ENCODE data around the gene TMEM273.

DNA sequence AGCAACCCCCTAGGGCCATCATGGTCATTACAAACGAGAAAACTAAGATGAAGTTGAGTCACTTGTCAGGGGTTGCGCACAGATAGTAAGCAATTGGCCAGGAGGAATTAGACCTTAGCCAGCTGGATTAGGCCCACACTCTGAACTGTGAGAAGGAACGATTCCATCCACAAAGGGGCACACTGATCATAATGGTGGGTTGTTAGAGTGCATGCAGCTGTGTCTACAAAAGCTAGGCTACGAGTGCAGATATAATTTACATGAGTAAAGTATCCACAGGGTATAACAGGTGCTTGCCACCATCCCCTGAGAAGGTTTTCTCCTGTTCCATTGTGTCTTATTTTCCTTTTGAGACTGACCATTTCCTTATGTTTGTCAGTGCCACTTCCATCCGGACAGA, 37.8 kb downstream of the TMEM273 start:
- TF ChIP-seq POLR2A (IDR thresholded peaks at IDR 0.05) = no peak
- TF ChIP-seq, protein P1, sequence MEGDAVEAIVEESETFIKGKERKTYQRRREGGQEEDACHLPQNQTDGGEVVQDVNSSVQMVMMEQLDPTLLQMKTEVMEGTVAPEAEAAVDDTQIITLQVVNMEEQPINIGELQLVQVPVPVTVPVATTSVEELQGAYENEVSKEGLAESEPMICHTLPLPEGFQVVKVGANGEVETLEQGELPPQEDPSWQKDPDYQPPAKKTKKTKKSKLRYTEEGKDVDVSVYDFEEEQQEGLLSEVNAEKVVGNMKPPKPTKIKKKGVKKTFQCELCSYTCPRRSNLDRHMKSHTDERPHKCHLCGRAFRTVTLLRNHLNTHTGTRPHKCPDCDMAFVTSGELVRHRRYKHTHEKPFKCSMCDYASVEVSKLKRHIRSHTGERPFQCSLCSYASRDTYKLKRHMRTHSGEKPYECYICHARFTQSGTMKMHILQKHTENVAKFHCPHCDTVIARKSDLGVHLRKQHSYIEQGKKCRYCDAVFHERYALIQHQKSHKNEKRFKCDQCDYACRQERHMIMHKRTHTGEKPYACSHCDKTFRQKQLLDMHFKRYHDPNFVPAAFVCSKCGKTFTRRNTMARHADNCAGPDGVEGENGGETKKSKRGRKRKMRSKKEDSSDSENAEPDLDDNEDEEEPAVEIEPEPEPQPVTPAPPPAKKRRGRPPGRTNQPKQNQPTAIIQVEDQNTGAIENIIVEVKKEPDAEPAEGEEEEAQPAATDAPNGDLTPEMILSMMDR (IDR thresholded peaks at IDR 0.05) = no peak
- TF ChIP-seq EP300 (IDR thresholded peaks at IDR 0.05) = no peak

Measured in sigmoid colon (tissue), 4 donors.